ENCODE results near the gene RBBP4.

DNA sequence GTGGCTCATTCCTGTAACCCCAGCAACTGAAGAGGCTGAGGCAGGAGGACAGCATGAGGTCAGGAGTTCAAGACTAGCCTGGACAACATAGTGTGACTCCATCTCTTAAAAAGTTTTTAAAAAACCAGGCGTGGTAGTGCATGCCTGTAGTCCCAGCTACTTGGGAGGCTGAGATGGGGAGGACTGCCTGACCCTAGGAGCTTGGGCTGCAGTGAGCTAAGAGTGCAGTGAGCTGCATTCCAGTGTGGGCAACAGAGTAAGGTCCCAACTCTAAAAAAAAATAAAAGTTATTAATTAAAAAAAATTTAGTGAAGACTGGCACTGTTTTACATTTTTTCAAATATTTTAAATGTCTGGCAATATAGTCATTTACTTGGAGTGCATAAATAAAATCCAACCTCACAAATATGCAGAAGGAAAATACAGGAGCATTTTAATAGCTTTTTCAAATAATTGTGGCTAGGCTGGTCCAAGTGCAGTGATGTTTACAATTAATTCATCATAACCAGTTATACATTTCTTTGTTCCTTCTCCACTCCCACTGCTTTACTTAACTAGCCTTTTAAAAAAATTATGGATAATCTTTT lies 11.4 kb upstream of the RBBP4 start:
- no peak for TF ChIP-seq EZH2phosphoT487 (IDR thresholded peaks at IDR 0.05; ENCODE audit: low read length)
- TF ChIP-seq, protein P1, sequence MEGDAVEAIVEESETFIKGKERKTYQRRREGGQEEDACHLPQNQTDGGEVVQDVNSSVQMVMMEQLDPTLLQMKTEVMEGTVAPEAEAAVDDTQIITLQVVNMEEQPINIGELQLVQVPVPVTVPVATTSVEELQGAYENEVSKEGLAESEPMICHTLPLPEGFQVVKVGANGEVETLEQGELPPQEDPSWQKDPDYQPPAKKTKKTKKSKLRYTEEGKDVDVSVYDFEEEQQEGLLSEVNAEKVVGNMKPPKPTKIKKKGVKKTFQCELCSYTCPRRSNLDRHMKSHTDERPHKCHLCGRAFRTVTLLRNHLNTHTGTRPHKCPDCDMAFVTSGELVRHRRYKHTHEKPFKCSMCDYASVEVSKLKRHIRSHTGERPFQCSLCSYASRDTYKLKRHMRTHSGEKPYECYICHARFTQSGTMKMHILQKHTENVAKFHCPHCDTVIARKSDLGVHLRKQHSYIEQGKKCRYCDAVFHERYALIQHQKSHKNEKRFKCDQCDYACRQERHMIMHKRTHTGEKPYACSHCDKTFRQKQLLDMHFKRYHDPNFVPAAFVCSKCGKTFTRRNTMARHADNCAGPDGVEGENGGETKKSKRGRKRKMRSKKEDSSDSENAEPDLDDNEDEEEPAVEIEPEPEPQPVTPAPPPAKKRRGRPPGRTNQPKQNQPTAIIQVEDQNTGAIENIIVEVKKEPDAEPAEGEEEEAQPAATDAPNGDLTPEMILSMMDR (IDR thresholded peaks at IDR 0.05; ENCODE audit: low read length), result no peak
